DOHH2 (cell line): ENCODE results near the gene NAA20.

ENCODE experiments used
- EZH2phosphoT487 ChIP-seq: fragments of 200-600 bp; sonication (generic); IDR thresholded peaks from 2 replicates; pipeline ENCODE4 v1.6.1; 2017; ENCODE audit warnings: borderline replicate concordance, mild to moderate bottlenecking, antibody characterized with exemption, low read length, moderate library complexity, mixed read lengths
- TF ChIP-seq, protein P1 (sequence below): fragments of 200-600 bp; sonication (generic); IDR thresholded peaks from one replicate; pipeline ENCODE4 v1.5.1; 2014; ENCODE audit warnings: antibody characterized with exemption, mild to moderate bottlenecking, low read depth, low read length; ENCODE audit not compliant: poor library complexity, severe bottlenecking

DNA sequence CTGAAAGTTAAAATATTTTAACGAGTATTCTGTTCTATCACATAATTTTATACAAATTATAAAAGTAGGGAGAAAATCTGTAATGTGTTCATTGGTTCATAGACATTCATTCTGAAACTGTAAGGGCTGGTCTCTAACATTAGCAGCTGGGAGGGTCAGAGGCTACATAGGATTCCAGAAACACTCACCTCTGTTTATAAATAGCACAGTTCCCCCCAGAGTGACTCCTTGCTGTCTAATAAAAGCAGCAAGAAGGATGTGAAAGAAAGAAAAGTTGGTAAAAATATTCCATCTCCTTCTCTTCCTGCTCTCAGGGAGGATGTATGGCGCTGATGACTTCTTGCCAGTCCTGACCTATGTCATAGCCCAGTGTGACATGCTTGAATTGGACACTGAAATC lies 25.3 kb upstream of the NAA20 start:
- TF ChIP-seq, protein P1, sequence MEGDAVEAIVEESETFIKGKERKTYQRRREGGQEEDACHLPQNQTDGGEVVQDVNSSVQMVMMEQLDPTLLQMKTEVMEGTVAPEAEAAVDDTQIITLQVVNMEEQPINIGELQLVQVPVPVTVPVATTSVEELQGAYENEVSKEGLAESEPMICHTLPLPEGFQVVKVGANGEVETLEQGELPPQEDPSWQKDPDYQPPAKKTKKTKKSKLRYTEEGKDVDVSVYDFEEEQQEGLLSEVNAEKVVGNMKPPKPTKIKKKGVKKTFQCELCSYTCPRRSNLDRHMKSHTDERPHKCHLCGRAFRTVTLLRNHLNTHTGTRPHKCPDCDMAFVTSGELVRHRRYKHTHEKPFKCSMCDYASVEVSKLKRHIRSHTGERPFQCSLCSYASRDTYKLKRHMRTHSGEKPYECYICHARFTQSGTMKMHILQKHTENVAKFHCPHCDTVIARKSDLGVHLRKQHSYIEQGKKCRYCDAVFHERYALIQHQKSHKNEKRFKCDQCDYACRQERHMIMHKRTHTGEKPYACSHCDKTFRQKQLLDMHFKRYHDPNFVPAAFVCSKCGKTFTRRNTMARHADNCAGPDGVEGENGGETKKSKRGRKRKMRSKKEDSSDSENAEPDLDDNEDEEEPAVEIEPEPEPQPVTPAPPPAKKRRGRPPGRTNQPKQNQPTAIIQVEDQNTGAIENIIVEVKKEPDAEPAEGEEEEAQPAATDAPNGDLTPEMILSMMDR: no peak
- no peak for TF ChIP-seq EZH2phosphoT487
